ENCODE data around the gene STKLD1. TPM values are rescaled to one million over a fixed set of nuclear protein-coding genes. Genes with fewer than 3 reads are reported as not detected.

The STKLD1 gene
- total RNA-seq, 4 donors from 2014 or later, result 0.54 to 7.0 (median 3.7) TPM; not detected in 1

DNA sequence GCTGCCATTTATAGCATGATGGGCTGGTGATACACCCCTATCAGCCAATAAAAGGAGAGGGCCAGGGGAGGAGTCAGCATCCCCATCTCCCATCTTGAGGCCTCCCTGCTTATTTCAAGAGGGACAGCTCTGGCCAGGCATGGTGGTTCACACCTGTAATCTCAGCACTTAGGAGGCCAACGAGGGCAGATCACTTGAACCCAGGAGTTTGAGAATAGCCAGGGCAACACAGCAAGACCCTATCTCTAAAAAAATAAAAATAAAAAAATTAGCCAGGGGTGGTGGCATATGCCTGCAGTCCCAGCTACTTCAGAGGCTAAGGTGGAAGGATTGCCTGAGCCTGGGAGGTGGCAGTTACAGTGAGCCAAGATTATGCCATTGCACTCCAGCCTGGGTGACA is 31.9 kb downstream of the STKLD1 start:
- WGBS, 2 donors, result 88 to 90% methylated on average over 1 of the region's 1 CpG
- intact Hi-C loops (cut with DNase I; ENCODE audit: low total_unique reads), result loop anchor here (5.0 kb wide), 1 partner anchor 79 kb away; no protein-coding TSS in a partner anchor
- TF ChIP-seq POLR2A (IDR thresholded peaks at IDR 0.05), result no peak
- TF ChIP-seq, protein P1, sequence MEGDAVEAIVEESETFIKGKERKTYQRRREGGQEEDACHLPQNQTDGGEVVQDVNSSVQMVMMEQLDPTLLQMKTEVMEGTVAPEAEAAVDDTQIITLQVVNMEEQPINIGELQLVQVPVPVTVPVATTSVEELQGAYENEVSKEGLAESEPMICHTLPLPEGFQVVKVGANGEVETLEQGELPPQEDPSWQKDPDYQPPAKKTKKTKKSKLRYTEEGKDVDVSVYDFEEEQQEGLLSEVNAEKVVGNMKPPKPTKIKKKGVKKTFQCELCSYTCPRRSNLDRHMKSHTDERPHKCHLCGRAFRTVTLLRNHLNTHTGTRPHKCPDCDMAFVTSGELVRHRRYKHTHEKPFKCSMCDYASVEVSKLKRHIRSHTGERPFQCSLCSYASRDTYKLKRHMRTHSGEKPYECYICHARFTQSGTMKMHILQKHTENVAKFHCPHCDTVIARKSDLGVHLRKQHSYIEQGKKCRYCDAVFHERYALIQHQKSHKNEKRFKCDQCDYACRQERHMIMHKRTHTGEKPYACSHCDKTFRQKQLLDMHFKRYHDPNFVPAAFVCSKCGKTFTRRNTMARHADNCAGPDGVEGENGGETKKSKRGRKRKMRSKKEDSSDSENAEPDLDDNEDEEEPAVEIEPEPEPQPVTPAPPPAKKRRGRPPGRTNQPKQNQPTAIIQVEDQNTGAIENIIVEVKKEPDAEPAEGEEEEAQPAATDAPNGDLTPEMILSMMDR (IDR thresholded peaks at IDR 0.05), result no peak
- no peak overlapping the region for H3K4me3 ChIP-seq (ENCODE audit: low read depth, poor library complexity, severe bottlenecking)
- DNase-seq (ENCODE audit: low spot score in 2 of 2), result no peak

DNA sequence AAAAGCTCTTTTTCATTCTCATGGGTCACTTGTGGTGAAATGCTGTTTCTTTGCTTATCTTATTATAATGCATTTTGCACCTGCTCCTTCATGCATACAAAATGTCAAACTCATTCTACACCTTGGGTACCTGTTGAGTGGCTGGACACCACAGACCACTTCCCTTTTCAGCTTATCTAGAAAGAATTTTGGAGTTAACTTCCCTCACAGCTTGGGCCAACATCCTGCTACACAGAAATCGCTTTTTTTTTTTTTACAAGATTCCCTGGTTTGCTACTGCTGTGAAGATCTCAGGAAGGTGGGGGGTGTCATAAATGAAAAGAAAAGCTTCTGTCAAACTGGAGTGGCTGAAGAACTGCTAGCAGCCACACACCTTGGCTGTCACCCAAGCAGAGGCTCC is 39.0 kb downstream of the STKLD1 start:
- intact Hi-C loops (cut with DNase I; ENCODE audit: low total_unique reads), result no loop called here
- DNase-seq (ENCODE audit: low spot score in 2 of 2), result no peak
- 71 to 82% methylated on average over 1 of the region's 1 CpG for WGBS, 2 donors
- TF ChIP-seq, protein P1 (IDR thresholded peaks at IDR 0.05), result no peak
- no peak for TF ChIP-seq POLR2A (IDR thresholded peaks at IDR 0.05)
- no peak overlapping the region for H3K4me3 ChIP-seq (ENCODE audit: low read depth, poor library complexity, severe bottlenecking)

DNA sequence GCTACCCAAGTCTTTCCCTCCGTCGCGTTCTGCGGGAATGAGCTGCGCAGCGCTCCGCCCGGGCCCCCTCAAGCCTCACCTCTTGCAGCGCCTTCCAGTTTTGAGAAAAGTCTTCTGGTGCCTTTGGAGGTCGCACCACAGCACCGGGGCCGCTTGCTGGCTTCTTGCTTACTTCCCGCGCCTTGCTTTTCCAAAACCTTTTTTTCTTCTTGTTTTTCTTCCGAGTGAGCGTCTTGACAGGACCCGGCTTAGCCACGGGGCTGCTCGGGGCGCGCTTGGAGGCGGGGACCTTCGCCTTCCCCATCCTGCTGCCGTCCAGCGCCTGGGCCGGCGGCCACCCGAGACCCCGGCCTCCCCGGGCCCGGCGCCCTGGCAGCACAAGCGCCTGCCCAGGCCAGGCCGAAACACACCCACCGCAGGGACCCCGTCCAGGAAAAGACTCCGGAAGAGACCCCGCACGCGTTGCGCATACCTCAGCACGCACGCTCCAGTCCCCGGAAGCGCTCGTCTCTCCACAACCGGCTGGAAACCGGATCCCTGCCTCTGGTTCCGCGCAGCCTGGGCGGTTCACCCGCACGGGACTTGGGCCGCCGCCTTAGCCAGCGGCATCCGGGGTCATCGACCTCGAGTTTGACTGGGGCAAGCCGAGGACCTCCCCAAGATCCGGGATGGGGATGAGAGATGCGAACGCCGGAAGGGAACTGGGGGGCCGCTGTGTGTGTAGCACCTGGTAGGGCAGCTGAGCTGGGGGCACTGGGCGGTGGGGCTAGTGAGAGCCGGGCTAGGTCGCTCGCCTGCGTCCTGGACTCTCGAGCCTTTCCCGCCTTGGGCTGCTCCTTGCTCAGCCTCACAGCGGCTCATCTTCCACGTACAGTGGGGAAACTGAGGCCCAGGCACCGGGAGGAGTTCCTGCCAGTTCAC is 41.6 kb downstream of the STKLD1 start, which contains the start of gene REXO4:
Gene REXO4 (minus strand): TSS at position 470 of the 921 bp plus-strand sequence. CDS start 166 bp downstream, at position 304.
- TF ChIP-seq, protein P1 (IDR thresholded peaks at IDR 0.05), result no peak
- TF ChIP-seq POLR2A (IDR thresholded peaks at IDR 0.05), result no peak
- peak; percentile 64 to 96 for DNase-seq (ENCODE audit: low spot score in 2 of 2)
- intact Hi-C loops (cut with DNase I; ENCODE audit: low total_unique reads), result no loop called here

DNA sequence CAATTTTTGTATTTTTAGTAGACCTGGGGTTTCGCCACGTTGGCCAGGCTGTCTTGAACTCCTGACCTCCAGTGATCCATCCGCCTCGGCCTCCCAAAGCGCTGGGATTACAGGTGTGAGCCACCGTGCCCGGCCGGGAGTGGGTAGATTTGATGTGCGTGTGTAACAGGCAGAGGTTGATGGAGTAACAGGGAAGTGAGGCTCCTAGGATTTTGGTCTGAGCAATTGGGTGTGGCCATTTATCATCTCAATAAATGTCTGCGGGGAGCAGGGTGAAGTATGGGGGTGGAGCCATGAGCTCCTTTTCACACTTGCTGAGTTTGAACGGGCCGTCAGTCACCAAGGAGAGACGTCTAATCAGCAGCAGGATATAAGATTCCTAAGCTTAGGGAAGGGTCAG is 42.8 kb downstream of the STKLD1 start:
- no peak for DNase-seq (ENCODE audit: low spot score in 2 of 2)
- TF ChIP-seq, protein P1 (IDR thresholded peaks at IDR 0.05), result no peak
- no peak for TF ChIP-seq POLR2A (IDR thresholded peaks at IDR 0.05)
- no peak overlapping the region for H3K4me3 ChIP-seq (ENCODE audit: low read depth, poor library complexity, severe bottlenecking)
- 65 to 67% methylated on average over 13 of the region's 13 CpGs for WGBS, 2 donors
- intact Hi-C loops (cut with DNase I; ENCODE audit: low total_unique reads), result no loop called here

More for the DNA sequence above, 41.6 kb downstream of the STKLD1 start, which contains the start of gene REXO4:
- 1% methylated on average over 44 to 63 of the region's 75 CpGs for WGBS, 2 donors
- H3K4me3 ChIP-seq (ENCODE audit: low read depth, poor library complexity, severe bottlenecking), result peak within 1 kb of the TSS; percentile 56

DNA sequence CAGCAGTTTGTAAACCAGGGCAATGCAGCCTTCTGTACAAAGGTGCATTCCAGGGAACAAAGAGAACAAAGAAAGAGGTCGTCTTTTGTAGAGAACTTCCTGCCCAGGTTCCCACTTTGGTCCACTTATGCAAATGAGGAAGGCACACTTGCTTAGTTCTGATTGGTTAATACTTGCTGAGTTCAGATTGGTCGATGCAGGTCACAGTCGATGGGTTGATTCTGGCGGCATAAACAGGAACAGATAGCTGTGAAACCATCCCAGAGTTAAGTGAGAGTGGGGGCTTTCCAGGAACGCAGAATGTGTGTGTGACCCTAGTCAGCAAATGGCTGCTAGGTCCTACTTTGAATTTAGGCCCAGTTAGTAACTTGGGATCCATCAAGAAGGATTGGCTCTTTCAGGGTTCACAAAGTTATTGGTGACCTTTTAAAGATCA is 44.2 kb downstream of the STKLD1 start:
- 64 to 74% methylated on average over 5 of the region's 5 CpGs for WGBS, 2 donors
- DNase-seq (ENCODE audit: low spot score in 2 of 2), result no peak
- TF ChIP-seq, protein P1 (IDR thresholded peaks at IDR 0.05), result no peak
- TF ChIP-seq POLR2A (IDR thresholded peaks at IDR 0.05), result no peak
- no peak overlapping the region for H3K4me3 ChIP-seq (ENCODE audit: low read depth, poor library complexity, severe bottlenecking)
- intact Hi-C loops (cut with DNase I; ENCODE audit: low total_unique reads), result no loop called here

Data from lower leg skin (tissue), 4 donors.